K562 (cell line): ENCODE measurements around the gene SEC24C. TPM values are rescaled to one million over a fixed set of nuclear protein-coding genes. Genes with fewer than 3 reads are reported as not detected.

Experiments used
- CREB3 ChIP-seq: fragments of 450-650 bp; conservative IDR thresholded peaks from 2 replicates; pipeline ENCODE4 v1.6.1; 2016; ENCODE audit warnings: missing genetic modification characterization, low read depth, mild to moderate bottlenecking, missing compliant biosample characterization, moderate library complexity
- CREM ChIP-seq: IDR thresholded peaks from 2 replicates; pipeline ENCODE4 v1.6.1; 2014; ENCODE audit warnings: antibody characterized with exemption, low read depth
- GABPB2 ChIP-seq: fragments of 250-450 bp; sonication (Bioruptor Pico); conservative IDR thresholded peaks from 2 replicates; pipeline ENCODE4 v1.5.1; 2021; ENCODE audit warnings: mild to moderate bottlenecking
- HMG20B ChIP-seq: fragments of 250-450 bp; sonication (Bioruptor Pico); IDR thresholded peaks from 2 replicates; pipeline ENCODE4 v1.5.0; 2021; ENCODE audit warnings: mild to moderate bottlenecking
- POLR2AphosphoS2 ChIP-seq: IDR thresholded peaks from 2 replicates; pipeline ENCODE4 v1.6.1; 2012; ENCODE audit warnings: low read length, improper control_type of control experiment
- PYGO2 ChIP-seq: fragments of 450-650 bp; IDR thresholded peaks from 2 replicates; pipeline ENCODE4 v1.6.1; 2016; ENCODE audit warnings: mild to moderate bottlenecking, missing genetic modification characterization, moderate library complexity, missing compliant biosample characterization
- RFX1 ChIP-seq: fragments of 450-650 bp; IDR thresholded peaks from 2 replicates; pipeline ENCODE4 v1.6.1; 2016; ENCODE audit warnings: mild to moderate bottlenecking, moderate library complexity
- SMARCB1 ChIP-seq: IDR thresholded peaks from 2 replicates; pipeline ENCODE4 v1.6.1; 2011; ENCODE audit warnings: improper control_type of control experiment, low read depth; ENCODE audit not compliant: insufficient read length
- THRAP3 ChIP-seq: fragments of 450-650 bp; IDR thresholded peaks from 2 replicates; pipeline ENCODE4 v1.6.1; 2016; ENCODE audit warnings: mild to moderate bottlenecking, inconsistent platforms, borderline replicate concordance
- YBX1 ChIP-seq: fragments of 450-650 bp; IDR thresholded peaks from 2 replicates; pipeline ENCODE4 v1.7.1; 2016; ENCODE audit warnings: mild to moderate bottlenecking
- ZNF77 ChIP-seq: fragments of 250-450 bp; sonication (Bioruptor Pico); IDR thresholded peaks from 2 replicates; pipeline ENCODE4 v1.5.0; 2020
- polyA plus RNA-seq, 8 experiments: library from polyadenylated mRNA; depleted of rRNA in 4 of 8; stranded (reverse) in 5 of 8; unstranded in 3 of 8; fragments of >200 nt; fragmentation: Nextera tagmentation in 2 of 8; fragmentation: Illumina TruSeq in 1 of 8; extraction: Ambion mirVana in 2 of 8; extraction: Trizol in 1 of 8; gene quantifications; 2 replicates each; pipeline versions ENCODE4 v1.2.1 to v1.2.3, GENCODE V29; 2011 to 2014; ENCODE audit warnings: inconsistent platforms in 1 of 8, missing spikeins in 1 of 8
- total RNA-seq, 7 experiments: library from RNA; depleted of rRNA in 6 of 7; stranded (reverse); fragments of >200 nt in 6 of 7; fragmentation: Illumina TruSeq in 2 of 7; extraction: Trizol in 2 of 7; gene quantifications; 2 replicates each; pipeline versions ENCODE4 v1.2.1 to v1.2.3, GENCODE V29; 2011 to 2021; ENCODE audit warnings: low replicate concordance in 1 of 7
- TF ChIP-seq, protein P1 (sequence below): fragments of 200-800 bp; sonication (Bioruptor generic); IDR thresholded peaks from 2 replicates; pipeline ENCODE4 v1.6.1; 2016; ENCODE audit warnings: missing genetic modification characterization, missing compliant biosample characterization
- TF ChIP-seq, protein P2 (sequence below): sonication (generic); formaldehyde crosslinking; IDR thresholded peaks from 2 replicates; pipeline ENCODE4 v1.8.1; 2022; ENCODE audit warnings: missing genetic modification reagents
- TF ChIP-seq, protein P3 (sequence below): fragments of 450-650 bp; formaldehyde crosslinking; conservative IDR thresholded peaks from 2 replicates; pipeline ENCODE4 v1.4.0; 2022; ENCODE audit warnings: mild to moderate bottlenecking, missing genetic modification characterization
- TF ChIP-seq, protein P4 (sequence below): fragments of 450-650 bp; IDR thresholded peaks from 2 replicates; pipeline ENCODE4 v1.6.1; 2016; ENCODE audit warnings: borderline replicate concordance

Gene SEC24C
- total and polyA plus RNA-seq, 9 of the 15 experiments (the other 6 are each of a cell fraction or from before 2014, with no cell fraction given) = 19.0 to 115 (median 70.5) TPM

GRCh38 chr10:73772281-73773151, 28.3 kb downstream of the SEC24C start (continued):
- TF ChIP-seq, protein P1, sequence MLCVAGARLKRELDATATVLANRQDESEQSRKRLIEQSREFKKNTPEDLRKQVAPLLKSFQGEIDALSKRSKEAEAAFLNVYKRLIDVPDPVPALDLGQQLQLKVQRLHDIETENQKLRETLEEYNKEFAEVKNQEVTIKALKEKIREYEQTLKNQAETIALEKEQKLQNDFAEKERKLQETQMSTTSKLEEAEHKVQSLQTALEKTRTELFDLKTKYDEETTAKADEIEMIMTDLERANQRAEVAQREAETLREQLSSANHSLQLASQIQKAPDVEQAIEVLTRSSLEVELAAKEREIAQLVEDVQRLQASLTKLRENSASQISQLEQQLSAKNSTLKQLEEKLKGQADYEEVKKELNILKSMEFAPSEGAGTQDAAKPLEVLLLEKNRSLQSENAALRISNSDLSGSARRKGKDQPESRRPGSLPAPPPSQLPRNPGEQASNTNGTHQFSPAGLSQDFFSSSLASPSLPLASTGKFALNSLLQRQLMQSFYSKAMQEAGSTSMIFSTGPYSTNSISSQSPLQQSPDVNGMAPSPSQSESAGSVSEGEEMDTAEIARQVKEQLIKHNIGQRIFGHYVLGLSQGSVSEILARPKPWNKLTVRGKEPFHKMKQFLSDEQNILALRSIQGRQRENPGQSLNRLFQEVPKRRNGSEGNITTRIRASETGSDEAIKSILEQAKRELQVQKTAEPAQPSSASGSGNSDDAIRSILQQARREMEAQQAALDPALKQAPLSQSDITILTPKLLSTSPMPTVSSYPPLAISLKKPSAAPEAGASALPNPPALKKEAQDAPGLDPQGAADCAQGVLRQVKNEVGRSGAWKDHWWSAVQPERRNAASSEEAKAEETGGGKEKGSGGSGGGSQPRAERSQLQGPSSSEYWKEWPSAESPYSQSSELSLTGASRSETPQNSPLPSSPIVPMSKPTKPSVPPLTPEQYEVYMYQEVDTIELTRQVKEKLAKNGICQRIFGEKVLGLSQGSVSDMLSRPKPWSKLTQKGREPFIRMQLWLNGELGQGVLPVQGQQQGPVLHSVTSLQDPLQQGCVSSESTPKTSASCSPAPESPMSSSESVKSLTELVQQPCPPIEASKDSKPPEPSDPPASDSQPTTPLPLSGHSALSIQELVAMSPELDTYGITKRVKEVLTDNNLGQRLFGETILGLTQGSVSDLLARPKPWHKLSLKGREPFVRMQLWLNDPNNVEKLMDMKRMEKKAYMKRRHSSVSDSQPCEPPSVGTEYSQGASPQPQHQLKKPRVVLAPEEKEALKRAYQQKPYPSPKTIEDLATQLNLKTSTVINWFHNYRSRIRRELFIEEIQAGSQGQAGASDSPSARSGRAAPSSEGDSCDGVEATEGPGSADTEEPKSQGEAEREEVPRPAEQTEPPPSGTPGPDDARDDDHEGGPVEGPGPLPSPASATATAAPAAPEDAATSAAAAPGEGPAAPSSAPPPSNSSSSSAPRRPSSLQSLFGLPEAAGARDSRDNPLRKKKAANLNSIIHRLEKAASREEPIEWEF = no peak
- TF ChIP-seq, protein P2, sequence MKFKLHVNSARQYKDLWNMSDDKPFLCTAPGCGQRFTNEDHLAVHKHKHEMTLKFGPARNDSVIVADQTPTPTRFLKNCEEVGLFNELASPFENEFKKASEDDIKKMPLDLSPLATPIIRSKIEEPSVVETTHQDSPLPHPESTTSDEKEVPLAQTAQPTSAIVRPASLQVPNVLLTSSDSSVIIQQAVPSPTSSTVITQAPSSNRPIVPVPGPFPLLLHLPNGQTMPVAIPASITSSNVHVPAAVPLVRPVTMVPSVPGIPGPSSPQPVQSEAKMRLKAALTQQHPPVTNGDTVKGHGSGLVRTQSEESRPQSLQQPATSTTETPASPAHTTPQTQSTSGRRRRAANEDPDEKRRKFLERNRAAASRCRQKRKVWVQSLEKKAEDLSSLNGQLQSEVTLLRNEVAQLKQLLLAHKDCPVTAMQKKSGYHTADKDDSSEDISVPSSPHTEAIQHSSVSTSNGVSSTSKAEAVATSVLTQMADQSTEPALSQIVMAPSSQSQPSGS (CRISPR knock-in tag) = no peak
- TF ChIP-seq, protein P3, sequence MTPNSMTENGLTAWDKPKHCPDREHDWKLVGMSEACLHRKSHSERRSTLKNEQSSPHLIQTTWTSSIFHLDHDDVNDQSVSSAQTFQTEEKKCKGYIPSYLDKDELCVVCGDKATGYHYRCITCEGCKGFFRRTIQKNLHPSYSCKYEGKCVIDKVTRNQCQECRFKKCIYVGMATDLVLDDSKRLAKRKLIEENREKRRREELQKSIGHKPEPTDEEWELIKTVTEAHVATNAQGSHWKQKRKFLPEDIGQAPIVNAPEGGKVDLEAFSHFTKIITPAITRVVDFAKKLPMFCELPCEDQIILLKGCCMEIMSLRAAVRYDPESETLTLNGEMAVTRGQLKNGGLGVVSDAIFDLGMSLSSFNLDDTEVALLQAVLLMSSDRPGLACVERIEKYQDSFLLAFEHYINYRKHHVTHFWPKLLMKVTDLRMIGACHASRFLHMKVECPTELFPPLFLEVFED (CRISPR knock-in tag) = peak; percentile 98
- TF ChIP-seq ZNF77 (CRISPR knock-in tag) (peak; percentile 59; the same call in 1 of the 2 replicates), RFX1 (no peak), HMG20B (CRISPR knock-in tag) (no peak; the same call in 1 of the 2 replicates), POLR2AphosphoS2 (peak; percentile 98; the same call in 1 of the 2 replicates), CREB3 (tag) (no peak), SMARCB1 (no peak), PYGO2 (no peak), GABPB2 (CRISPR knock-in tag) (peak; percentile 85; the same call in 1 of the 2 replicates), YBX1 (no peak), CREM (peak; percentile 98), THRAP3 (no peak)
- TF ChIP-seq, protein P4, sequence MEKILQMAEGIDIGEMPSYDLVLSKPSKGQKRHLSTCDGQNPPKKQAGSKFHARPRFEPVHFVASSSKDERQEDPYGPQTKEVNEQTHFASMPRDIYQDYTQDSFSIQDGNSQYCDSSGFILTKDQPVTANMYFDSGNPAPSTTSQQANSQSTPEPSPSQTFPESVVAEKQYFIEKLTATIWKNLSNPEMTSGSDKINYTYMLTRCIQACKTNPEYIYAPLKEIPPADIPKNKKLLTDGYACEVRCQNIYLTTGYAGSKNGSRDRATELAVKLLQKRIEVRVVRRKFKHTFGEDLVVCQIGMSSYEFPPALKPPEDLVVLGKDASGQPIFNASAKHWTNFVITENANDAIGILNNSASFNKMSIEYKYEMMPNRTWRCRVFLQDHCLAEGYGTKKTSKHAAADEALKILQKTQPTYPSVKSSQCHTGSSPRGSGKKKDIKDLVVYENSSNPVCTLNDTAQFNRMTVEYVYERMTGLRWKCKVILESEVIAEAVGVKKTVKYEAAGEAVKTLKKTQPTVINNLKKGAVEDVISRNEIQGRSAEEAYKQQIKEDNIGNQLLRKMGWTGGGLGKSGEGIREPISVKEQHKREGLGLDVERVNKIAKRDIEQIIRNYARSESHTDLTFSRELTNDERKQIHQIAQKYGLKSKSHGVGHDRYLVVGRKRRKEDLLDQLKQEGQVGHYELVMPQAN = peak; percentile 70; the same call in 1 of the 2 replicates
